Bronchial epithelial cell (primary cell): ENCODE measurements around the gene RNF130. TPM values are rescaled to one million over a fixed set of nuclear protein-coding genes. Genes with fewer than 3 reads are reported as not detected.
"Not testable (repeated sequence)": the region's sequence is repeated elsewhere in the genome, so short reads cannot be mapped to it uniquely, and the experiment has no call there.

ENCODE experiments used
- DNase-seq: peaks from one replicate; pipeline ENCODE4 v3.0.0-alpha.2; 2010; ENCODE audit warnings: low read depth
- FAIRE-seq: peaks from 2 replicates; lab custom pipeline; 2011; peaks lifted over from hg19 to GRCh38; lab: Jason Lieb, UNC
- H3K27me3 ChIP-seq: 2 replicates; pipeline ENCODE4 v1.5.1; 2011; ENCODE audit warnings: low read length; ENCODE audit not compliant: control insufficient read depth, insufficient read depth
- H3K36me3 ChIP-seq: 2 replicates; pipeline ENCODE4 v1.5.1; 2011; ENCODE audit warnings: low read length; ENCODE audit not compliant: control insufficient read depth, insufficient read depth
- H3K4me3 ChIP-seq: 2 replicates; pipeline ENCODE4 v1.5.1; 2011; ENCODE audit warnings: mild to moderate bottlenecking, low read depth, low read length, control low read depth
- total RNA-seq: library from RNA; depleted of rRNA; stranded (reverse); fragments of >200 nt; gene quantifications from 2 replicates; pipeline ENCODE4 v1.2.1, GENCODE V29; 2014
- TF ChIP-seq, protein P1 (sequence below): IDR thresholded peaks from 2 replicates; pipeline ENCODE4 v1.5.1; 2011; ENCODE audit warnings: mild to moderate bottlenecking, moderate library complexity, low read length, control low read depth, inconsistent platforms; ENCODE audit not compliant: insufficient read depth, severe bottlenecking

RNF130 gene
- total RNA-seq, 1 donor from 2014 or later, result 16.8 TPM

DNA sequence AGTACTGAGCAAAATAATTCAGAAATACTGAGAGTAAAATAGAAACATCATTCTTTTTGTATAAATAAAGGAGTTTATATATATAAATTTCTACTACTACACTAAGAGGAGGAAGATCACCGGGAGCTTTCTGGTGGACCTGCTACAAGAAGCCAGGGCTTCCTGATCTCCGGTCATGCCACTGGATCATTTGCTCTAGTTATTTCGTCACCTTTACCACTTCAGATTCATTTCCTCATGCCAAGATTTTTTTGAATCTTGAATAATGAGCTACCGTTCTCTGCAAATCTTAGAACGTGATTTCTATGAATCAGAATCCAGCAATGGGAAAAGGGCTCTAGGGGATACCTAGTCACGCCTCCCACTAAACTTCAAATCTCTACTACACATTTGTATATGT lies 111.9 kb downstream of the RNF130 start:
- DNase-seq, result peak; percentile 73
- Histone ChIP-seq H3K4me3 (no peak overlapping the region), H3K27me3 (no peaks in the 10 kb centered on the region), H3K36me3 (no peaks in the 10 kb centered on the region)
- TF ChIP-seq, protein P1, sequence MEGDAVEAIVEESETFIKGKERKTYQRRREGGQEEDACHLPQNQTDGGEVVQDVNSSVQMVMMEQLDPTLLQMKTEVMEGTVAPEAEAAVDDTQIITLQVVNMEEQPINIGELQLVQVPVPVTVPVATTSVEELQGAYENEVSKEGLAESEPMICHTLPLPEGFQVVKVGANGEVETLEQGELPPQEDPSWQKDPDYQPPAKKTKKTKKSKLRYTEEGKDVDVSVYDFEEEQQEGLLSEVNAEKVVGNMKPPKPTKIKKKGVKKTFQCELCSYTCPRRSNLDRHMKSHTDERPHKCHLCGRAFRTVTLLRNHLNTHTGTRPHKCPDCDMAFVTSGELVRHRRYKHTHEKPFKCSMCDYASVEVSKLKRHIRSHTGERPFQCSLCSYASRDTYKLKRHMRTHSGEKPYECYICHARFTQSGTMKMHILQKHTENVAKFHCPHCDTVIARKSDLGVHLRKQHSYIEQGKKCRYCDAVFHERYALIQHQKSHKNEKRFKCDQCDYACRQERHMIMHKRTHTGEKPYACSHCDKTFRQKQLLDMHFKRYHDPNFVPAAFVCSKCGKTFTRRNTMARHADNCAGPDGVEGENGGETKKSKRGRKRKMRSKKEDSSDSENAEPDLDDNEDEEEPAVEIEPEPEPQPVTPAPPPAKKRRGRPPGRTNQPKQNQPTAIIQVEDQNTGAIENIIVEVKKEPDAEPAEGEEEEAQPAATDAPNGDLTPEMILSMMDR, result no peak
- no peak for FAIRE-seq

DNA sequence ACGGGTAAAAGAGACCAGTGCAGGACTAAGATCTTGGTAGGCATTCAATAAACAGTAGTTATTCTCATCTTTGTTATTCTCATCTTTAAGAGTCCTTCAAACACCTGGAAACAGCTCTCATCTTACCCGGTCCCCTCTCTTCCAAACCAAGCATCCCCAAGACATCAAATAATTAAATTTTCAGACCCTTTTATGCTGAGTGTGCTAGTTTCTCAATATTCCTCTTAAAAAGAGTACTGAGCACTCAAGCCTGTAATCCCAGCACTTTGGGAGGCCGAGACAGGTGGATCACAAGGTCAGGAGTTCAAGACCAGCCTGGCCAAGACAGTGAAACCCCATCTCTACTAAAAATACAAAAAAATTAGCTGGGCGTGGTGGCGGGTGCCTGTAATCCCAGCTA lies 112.4 kb downstream of the RNF130 start:
- FAIRE-seq, H3K36me3 ChIP-seq, DNase-seq: not testable (repeated sequence)

DNA sequence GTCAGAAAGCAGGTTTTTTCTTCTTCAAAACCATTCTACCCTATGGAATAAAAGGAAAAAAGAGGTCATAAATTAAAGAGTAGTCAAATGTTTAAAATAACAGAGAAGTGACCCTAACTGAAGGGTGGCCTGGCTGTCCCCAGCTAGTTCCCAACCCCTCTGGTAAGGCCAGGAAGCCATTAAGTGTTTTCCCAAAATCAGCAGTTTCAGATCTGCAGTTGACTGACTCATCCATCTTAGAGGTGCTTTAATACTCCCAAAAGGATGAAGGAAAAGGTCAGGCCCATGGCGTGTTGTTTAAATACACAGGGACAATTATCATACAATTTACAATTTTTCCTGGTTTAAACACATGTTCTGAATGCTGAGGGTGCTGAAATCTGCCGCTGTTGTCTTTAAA lies 115.9 kb downstream of the RNF130 start:
- Histone ChIP-seq H3K36me3 (no peaks in the 10 kb centered on the region), H3K27me3 (no peaks in the 10 kb centered on the region), H3K4me3 (no peak overlapping the region)
- TF ChIP-seq, protein P1, result no peak
- FAIRE-seq (no peak), DNase-seq (no peak)

More for the DNA sequence above, 112.4 kb downstream of the RNF130 start:
- not testable (repeated sequence) for H3K4me3 ChIP-seq, H3K27me3 ChIP-seq

DNA sequence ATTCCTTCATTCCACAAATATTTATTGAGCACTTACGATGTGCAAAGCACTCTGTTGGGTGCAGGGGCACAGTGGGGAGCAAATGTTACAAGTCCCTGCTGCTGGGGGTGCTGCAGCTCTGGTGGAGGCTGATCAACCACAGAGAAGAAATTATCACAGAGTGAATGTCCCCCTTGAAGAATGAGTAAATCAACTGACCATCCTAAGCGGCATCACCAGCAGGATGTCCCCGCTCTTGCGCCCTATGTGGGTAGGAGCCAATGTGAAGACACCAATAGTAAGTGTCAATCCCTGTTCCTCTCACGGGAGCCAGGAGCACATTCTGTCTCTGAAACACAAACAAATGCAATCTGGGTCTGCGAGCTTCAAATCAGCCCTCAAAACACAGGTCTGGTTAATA lies 116.5 kb downstream of the RNF130 start:
- Histone ChIP-seq H3K4me3 (no peak overlapping the region), H3K27me3 (no peaks in the 10 kb centered on the region), H3K36me3 (no peaks in the 10 kb centered on the region)
- TF ChIP-seq, protein P1, result no peak
- FAIRE-seq, result no peak
- DNase-seq, result no peak

DNA sequence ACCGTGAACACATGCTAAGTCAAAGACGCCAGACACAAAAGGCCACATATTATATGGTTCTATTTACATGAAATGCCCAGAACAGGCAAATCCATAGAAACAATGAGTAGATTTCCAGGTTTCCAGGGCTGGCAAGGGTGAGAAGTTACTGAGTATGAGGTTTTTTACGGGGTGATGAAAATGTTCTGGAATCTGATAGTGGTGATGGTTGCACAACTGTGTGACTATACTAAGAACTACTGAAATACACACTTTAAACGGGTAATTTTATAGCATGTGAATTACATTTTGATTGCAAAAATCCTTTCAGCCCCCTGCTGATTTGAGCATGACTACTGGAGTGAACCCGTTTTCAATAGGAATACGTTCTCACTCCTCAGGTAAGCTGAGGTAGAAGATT lies 117.1 kb downstream of the RNF130 start:
- DNase-seq (no peak), FAIRE-seq (no peak)
- Histone ChIP-seq H3K27me3 (no peaks in the 10 kb centered on the region), H3K4me3 (no peak overlapping the region), H3K36me3 (no peaks in the 10 kb centered on the region)
- TF ChIP-seq, protein P1, result no peak

DNA sequence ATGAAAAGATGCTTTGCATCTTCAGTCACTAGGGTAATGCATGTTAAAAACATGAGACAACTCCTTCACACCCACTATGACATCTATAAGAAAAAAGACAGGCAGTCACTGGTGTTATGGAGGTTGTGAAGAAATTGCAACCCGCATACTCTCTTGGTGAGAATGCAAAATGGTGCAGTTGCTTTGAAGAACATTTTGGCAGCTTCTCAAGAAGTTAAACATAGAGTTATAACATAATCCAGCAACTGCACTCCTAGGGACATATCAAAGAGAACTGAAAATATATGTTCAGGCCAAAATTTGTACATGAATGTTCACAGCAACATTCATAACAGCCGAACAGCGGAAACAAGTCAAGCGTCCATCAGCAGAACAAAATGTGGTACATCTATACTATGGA lies 117.6 kb downstream of the RNF130 start:
- DNase-seq, result no peak
- FAIRE-seq, result no peak
- TF ChIP-seq, protein P1, result no peak
- Histone ChIP-seq H3K27me3 (no peaks in the 10 kb centered on the region), H3K4me3 (no peak overlapping the region), H3K36me3 (no peaks in the 10 kb centered on the region)
